ENCODE results near the gene PIK3R5.

- TF ChIP-seq CTCF (conservative IDR thresholded peaks at IDR 0.05 in 1 of 2, IDR thresholded peaks at IDR 0.05 in 1 of 2; ENCODE audit: extremely low read depth in 1 of 2, insufficient read depth in 1 of 2, low read depth in 1 of 2, low read length in 2 of 2), result no peak
- no peak for TF ChIP-seq EZH2 (IDR thresholded peaks at IDR 0.05; ENCODE audit: borderline replicate concordance, low read length)
These were observed 126.0 kb downstream of the PIK3R5 start for GRCh38 chr17:8839410-8839935.

All from mammary epithelial cell (primary cell).